ENCODE data around the gene FAM193A. TPM values are rescaled to one million over a fixed set of nuclear protein-coding genes. Genes with fewer than 3 reads are reported as not detected.

FAM193A gene
- total RNA-seq, 1 donor from 2014 or later = 45.5 TPM

- H3K36me3 Mint-ChIP-seq (ENCODE audit: low read depth) = peaks cover 21% of the 10 kb centered on the region
- H3K4me1 Mint-ChIP-seq = no peaks in the 10 kb centered on the region
- TF ChIP-seq CTCF (conservative IDR thresholded peaks at IDR 0.05) = no peak
- no peak overlapping the region for H3K27ac Mint-ChIP-seq (ENCODE audit: unreplicated experiment)
- no peaks in the 10 kb centered on the region for H3K9me3 Mint-ChIP-seq
- H3K4me3 Mint-ChIP-seq = no peak overlapping the region
- no peak for DNase-seq (ENCODE audit: low read depth, low spot score)
- H3K27me3 Mint-ChIP-seq (ENCODE audit: low read depth) = no peaks in the 10 kb centered on the region
These were observed 124.3 kb downstream of the FAM193A start for GRCh38 chr4:2660596-2661211.

- Mint-ChIP-seq H3K4me3 (no peak overlapping the region), H3K27ac (ENCODE audit: unreplicated experiment) (no peak overlapping the region), H3K27me3 (ENCODE audit: low read depth) (no peaks in the 10 kb centered on the region), H3K36me3 (ENCODE audit: low read depth) (peaks cover 21% of the 10 kb centered on the region), H3K4me1 (no peaks in the 10 kb centered on the region), H3K9me3 (no peaks in the 10 kb centered on the region)
- DNase-seq (ENCODE audit: low read depth, low spot score) = no peak
- no peak for TF ChIP-seq CTCF (conservative IDR thresholded peaks at IDR 0.05)
These were observed 126.2 kb downstream of the FAM193A start for GRCh38 chr4:2662598-2662997.

GRCh38 chr4:2663275-2663674, 126.8 kb downstream of the FAM193A start:
- Mint-ChIP-seq H3K27me3 (ENCODE audit: low read depth) (no peaks in the 10 kb centered on the region), H3K36me3 (ENCODE audit: low read depth) (peaks cover 18% of the 10 kb centered on the region), H3K4me1 (no peaks in the 10 kb centered on the region), H3K4me3 (no peak overlapping the region), H3K27ac (ENCODE audit: unreplicated experiment) (no peak overlapping the region), H3K9me3 (no peaks in the 10 kb centered on the region)
- no peak for TF ChIP-seq CTCF (conservative IDR thresholded peaks at IDR 0.05)
- no peak for DNase-seq (ENCODE audit: low read depth, low spot score)

GRCh38 chr4:2666722-2667247, 130.3 kb downstream of the FAM193A start:
- no peaks in the 10 kb centered on the region for H3K9me3 Mint-ChIP-seq
- no peak for DNase-seq (ENCODE audit: low read depth, low spot score)
- no peak for TF ChIP-seq CTCF (conservative IDR thresholded peaks at IDR 0.05)
- peaks cover 21% of the 10 kb centered on the region for H3K4me1 Mint-ChIP-seq
- H3K4me3 Mint-ChIP-seq = no peak overlapping the region
- peaks cover 15% of the 10 kb centered on the region for H3K36me3 Mint-ChIP-seq (ENCODE audit: low read depth)
- H3K27ac Mint-ChIP-seq (ENCODE audit: unreplicated experiment) = no peak overlapping the region
- H3K27me3 Mint-ChIP-seq (ENCODE audit: low read depth) = no peaks in the 10 kb centered on the region

- DNase-seq (ENCODE audit: low read depth, low spot score) = no peak
- no peaks in the 10 kb centered on the region for H3K9me3 Mint-ChIP-seq
- no peaks in the 10 kb centered on the region for H3K27me3 Mint-ChIP-seq (ENCODE audit: low read depth)
- no peak overlapping the region for H3K4me3 Mint-ChIP-seq
- H3K27ac Mint-ChIP-seq (ENCODE audit: unreplicated experiment) = no peak overlapping the region
- peaks cover 18% of the 10 kb centered on the region for H3K36me3 Mint-ChIP-seq (ENCODE audit: low read depth)
- H3K4me1 Mint-ChIP-seq = peaks cover 27% of the 10 kb centered on the region
- TF ChIP-seq CTCF (conservative IDR thresholded peaks at IDR 0.05) = no peak
These were observed 131.0 kb downstream of the FAM193A start for GRCh38 chr4:2667428-2667827.

Data from neural crest cell (in vitro differentiated cells).